Measurements from ENCODE around the gene KRTAP10-4. TPM values are rescaled to one million over a fixed set of nuclear protein-coding genes. Genes with fewer than 3 reads are reported as not detected.

Gene KRTAP10-4
- total RNA-seq, 1 donor from 2014 or later, result not detected

DNA sequence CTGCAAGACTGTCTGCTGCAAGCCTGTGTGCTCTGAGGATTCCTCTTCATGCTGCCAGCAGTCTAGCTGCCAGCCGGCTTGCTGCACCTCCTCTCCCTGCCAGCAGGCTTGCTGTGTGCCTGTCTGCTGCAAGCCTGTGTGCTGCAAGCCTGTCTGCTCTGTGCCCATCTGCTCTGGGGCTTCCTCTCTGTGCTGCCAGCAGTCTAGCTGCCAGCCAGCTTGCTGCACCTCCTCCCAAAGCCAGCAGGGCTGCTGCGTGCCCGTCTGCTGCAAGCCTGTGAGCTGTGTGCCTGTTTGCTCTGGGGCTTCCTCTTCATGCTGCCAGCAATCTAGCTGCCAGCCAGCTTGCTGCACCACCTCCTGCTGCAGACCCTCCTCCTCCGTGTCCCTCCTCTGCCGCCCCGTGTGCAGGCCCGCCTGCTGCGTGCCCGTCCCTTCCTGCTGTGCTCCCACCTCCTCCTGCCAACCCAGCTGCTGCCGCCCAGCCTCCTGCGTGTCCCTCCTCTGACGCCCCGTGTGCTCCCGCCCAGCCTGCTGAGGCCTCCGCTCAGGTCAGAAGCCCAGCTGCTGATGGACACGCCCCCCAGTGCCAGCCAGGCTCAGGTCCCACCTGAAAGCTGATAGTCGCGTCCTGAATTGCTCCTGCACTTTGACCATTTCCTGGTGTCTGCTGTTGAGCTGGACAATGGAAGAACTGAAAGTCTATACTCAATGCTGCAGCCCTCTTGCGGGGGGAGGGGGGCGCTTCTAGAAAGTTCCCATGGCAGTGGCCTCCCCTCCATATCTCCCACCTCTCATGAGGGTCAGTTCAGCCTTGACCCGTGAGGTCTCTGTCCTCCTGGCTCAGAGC lies 1.2 kb downstream of the KRTAP10-4 start:
- TF ChIP-seq, protein P1, sequence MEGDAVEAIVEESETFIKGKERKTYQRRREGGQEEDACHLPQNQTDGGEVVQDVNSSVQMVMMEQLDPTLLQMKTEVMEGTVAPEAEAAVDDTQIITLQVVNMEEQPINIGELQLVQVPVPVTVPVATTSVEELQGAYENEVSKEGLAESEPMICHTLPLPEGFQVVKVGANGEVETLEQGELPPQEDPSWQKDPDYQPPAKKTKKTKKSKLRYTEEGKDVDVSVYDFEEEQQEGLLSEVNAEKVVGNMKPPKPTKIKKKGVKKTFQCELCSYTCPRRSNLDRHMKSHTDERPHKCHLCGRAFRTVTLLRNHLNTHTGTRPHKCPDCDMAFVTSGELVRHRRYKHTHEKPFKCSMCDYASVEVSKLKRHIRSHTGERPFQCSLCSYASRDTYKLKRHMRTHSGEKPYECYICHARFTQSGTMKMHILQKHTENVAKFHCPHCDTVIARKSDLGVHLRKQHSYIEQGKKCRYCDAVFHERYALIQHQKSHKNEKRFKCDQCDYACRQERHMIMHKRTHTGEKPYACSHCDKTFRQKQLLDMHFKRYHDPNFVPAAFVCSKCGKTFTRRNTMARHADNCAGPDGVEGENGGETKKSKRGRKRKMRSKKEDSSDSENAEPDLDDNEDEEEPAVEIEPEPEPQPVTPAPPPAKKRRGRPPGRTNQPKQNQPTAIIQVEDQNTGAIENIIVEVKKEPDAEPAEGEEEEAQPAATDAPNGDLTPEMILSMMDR (IDR thresholded peaks at IDR 0.05), result no peak
- intact Hi-C loops (cut with DNase I), result no loop called here
- Histone ChIP-seq H3K27ac (no peak overlapping the region), H3K36me3 (no peaks in the 10 kb centered on the region), H3K4me1 (no peaks in the 10 kb centered on the region), H3K4me3 (no peak overlapping the region), H3K27me3 (no peaks in the 10 kb centered on the region), H3K9me3 (peaks cover 4 to 8% of the 10 kb centered on the region in 2 donors)
- no peak for DNase-seq (ENCODE audit: low spot score in 2 of 2)

DNA sequence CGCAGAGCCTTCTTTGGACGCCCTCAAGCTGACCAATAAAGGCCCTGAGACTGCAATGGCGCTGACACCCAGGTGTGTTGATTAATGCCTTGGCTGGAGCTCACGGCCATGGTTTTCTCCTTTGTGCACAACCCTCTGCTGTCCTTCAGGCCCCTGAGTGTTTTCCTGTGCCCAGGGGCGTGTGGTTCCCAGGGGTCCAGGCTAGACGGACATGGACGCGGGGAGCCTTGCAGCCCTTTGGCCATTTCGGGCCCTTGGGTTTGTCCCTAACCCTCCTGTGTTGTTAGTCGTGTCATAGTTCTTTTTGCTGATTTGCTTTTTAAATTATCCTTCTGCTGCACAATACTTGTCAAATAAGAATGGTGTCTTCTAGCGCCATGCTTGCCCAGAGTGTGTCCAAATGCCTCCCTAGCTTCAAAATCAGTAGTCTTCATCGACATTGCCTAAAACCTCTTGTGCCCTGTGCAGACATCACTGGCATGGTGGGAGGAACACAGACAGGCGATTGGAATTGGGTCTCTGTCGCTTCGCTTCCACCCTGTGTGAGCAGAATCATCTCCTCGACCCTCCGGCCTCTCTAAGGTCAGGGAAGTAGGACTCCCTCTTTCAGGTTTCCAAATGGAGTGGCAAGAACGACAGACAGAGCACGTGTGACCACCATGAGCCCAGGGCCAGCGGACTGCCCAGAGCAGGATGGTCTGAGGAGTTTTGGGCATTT lies 1.9 kb downstream of the KRTAP10-4 start:
- Histone ChIP-seq H3K27ac (no peak overlapping the region), H3K4me3 (no peak overlapping the region), H3K36me3 (no peaks in the 10 kb centered on the region), H3K27me3 (no peaks in the 10 kb centered on the region), H3K4me1 (no peaks in the 10 kb centered on the region), H3K9me3 (peaks cover 4 to 8% of the 10 kb centered on the region in 2 donors)
- intact Hi-C loops (cut with DNase I), result no loop called here
- DNase-seq (ENCODE audit: low spot score in 2 of 2), result no peak
- TF ChIP-seq, protein P1 (IDR thresholded peaks at IDR 0.05), result no peak

DNA sequence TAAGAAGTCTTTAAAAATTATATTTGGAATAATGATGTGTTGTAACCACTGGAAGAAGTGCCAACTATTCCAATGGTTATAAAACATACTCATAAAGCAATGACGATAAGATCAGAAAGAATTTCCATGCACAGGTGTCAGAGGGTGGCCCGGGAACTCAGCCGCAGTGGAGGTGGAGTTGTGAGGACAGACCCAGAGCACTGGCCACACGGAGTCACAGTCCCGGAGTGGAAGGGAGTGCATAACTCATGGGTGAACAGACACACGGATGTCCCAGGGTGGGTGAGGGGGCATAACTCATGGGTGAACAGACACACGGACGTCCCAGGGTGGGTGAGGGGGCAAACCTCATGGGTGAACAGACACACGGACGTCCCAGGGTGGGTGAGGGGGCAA lies 2.5 kb downstream of the KRTAP10-4 start:
- DNase-seq (ENCODE audit: low spot score in 2 of 2), result no peak
- Histone ChIP-seq H3K27me3 (no peaks in the 10 kb centered on the region), H3K9me3 (peaks cover 4 to 11% of the 10 kb centered on the region in 2 donors)

DNA sequence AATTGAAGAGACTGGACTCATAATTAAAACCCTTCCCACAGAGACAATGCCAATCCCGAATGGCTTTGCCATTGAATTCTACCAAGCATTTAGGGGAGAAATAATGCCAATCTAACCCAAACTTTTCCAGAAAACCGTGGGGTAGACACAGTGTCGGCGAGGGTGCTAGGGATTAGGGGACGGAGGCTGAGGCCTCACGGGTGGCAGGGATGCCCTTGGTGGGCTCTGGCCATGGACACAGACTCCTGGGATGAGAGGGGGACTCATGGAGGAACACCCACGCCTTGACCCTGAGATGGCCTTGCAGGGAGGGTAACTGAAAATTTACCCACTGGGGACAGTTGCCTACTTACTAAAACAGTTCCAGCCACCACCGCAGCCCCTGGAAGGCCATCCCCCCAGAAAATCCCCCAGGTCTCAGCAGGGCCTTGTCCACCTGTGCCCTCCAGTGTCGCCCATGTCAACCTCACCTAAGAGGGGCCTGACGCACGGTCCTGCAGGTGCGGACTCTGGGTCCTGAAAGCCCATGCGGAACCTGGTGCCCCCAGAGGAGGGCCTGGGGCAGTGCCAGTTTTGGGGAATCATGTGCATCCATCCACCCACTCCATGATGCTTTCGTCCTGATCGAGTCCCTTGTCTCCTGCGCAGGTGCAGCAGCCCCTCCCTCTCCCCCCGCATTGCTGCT lies 5.0 kb downstream of the KRTAP10-4 start:
- H3K36me3 ChIP-seq, result no peaks in the 10 kb centered on the region
- H3K27me3 ChIP-seq, result no peaks in the 10 kb centered on the region
- DNase-seq (ENCODE audit: low spot score in 2 of 2), result no peak
- H3K4me1 ChIP-seq, result no peaks in the 10 kb centered on the region
- intact Hi-C loops (cut with DNase I), result no loop called here
- TF ChIP-seq, protein P1 (IDR thresholded peaks at IDR 0.05), result no peak
- no peak overlapping the region for H3K27ac ChIP-seq
- peaks cover 7 to 14% of the 10 kb centered on the region in 2 donors for H3K9me3 ChIP-seq
- H3K4me3 ChIP-seq, result no peak overlapping the region

More for the DNA sequence above, 2.5 kb downstream of the KRTAP10-4 start:
- intact Hi-C loops (cut with DNase I), result no loop called here
- Histone ChIP-seq H3K4me3 (no peak overlapping the region), H3K27ac (no peak overlapping the region), H3K4me1 (no peaks in the 10 kb centered on the region), H3K36me3 (no peaks in the 10 kb centered on the region)
- TF ChIP-seq, protein P1 (IDR thresholded peaks at IDR 0.05), result no peak

DNA sequence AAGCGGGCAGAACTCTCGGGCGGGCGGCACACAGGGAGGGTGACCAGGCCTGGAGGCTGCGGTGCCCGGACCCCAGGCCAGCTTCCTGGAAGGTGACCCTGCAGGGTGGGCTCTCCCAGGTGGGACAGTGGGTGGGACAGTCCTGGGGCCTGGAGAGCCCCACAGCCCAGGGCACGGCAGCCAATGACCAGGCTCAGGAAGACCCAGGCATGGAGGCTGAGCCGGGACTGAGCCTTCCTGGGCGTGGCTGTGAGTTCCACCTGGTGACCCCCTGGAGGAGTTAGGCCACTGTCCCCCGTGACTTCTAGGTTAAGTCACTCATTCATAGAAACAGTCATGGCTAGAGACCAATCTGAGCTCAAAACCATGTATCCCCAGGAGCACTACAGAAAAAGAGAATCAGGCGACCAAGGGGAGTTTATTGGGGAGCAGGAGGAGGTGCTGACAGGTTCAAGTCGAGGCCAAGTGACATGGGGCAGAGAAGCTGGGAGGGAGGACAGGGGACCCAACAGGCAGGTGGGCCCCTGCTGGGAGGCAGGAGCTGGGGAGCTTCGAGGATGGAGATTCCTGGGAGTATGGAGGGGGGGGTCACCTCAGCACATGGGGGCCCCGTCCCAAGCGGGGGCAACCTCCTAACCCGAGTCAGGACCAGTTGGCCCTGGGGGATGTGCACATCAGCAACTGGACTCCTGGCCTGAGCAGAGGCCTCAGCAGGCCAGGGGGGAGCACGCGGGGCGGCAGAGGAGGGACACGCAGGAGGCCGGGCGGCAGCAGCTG lies 5.7 kb downstream of the KRTAP10-4 start:
- intact Hi-C loops (cut with DNase I), result no loop called here
- Histone ChIP-seq H3K9me3 (peaks cover 7 to 14% of the 10 kb centered on the region in 2 donors), H3K4me1 (no peaks in the 10 kb centered on the region), H3K27ac (no peak overlapping the region), H3K27me3 (no peaks in the 10 kb centered on the region), H3K4me3 (no peak overlapping the region), H3K36me3 (no peaks in the 10 kb centered on the region)
- TF ChIP-seq, protein P1 (IDR thresholded peaks at IDR 0.05), result no peak
- no peak for DNase-seq (ENCODE audit: low spot score in 2 of 2)

Data from ascending aorta (tissue), 2 donors.